Measurements from ENCODE around the gene GNAQ. TPM values are rescaled to one million over a fixed set of nuclear protein-coding genes. Genes with fewer than 3 reads are reported as not detected.

GNAQ gene
- total and polyA plus RNA-seq, 2 of the 4 experiments (the other 2 are of a cell fraction): 23.1 to 50.7 TPM

DNA sequence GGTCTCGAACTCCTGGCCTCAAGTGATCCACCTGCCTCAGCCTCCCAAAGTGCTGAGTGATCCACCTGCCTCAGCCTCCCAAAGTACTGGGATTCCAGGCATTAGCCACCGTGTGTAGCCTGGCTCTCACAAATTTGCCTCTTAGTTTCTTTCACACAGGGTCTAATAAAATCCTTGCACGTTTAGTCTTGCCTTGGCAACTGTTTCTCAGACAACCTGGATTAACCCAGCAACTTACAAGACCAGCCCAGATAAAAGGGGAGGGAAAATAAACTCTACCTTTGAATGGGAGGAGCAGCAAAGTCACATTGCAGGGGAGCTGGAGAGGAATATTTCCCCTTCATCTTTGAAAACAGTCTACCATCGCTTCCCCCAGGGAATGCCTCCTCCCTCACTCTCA lies 354.2 kb downstream of the GNAQ start:
- intact Hi-C loops (cut with micrococcal nuclease): no loop called here
- Histone ChIP-seq H3K18ac (ENCODE audit: low read depth, low read length) (no peak overlapping the region), H4K5ac (ENCODE audit: low read depth, low read length) (no peak overlapping the region), H3K9me1 (ENCODE audit: insufficient read depth, low read length) (no peaks in the 10 kb centered on the region), H2BK5ac (ENCODE audit: low read depth, low read length, poor library complexity, severe bottlenecking) (no peak overlapping the region), H2BK20ac (ENCODE audit: low read depth, low read length) (no peak overlapping the region), H3K56ac (ENCODE audit: extremely low read depth, insufficient read depth, low read length) (no peak overlapping the region), H2BK15ac (ENCODE audit: low read depth, low read length) (no peak overlapping the region), H3K9ac (ENCODE audit: low read depth, low read length) (no peak overlapping the region), H3K4me2 (ENCODE audit: low read depth, low read length) (no peak overlapping the region), H3K9me3 (ENCODE audit: control insufficient read depth, insufficient read depth, low read length) (no peaks in the 10 kb centered on the region), H3K23ac (ENCODE audit: low read depth, low read length) (no peak overlapping the region), H3K4me1 (ENCODE audit: control insufficient read depth, insufficient read depth, low read length) (no peaks in the 10 kb centered on the region; the same call in 1 of the 2 replicates), H3K4me3 (ENCODE audit: insufficient read depth, low read depth, low read length) (no peak overlapping the region), H3K14ac (replicated peaks; ENCODE audit: low read depth, low read length) (no peak overlapping the region), H2AK9ac (replicated peaks; ENCODE audit: low read depth, low read length, poor library complexity) (no peak overlapping the region), H2AFZ (replicated peaks; ENCODE audit: low read length, poor library complexity) (no peak overlapping the region), H3K27me3 (ENCODE audit: control insufficient read depth, insufficient read depth, low read length) (no peaks in the 10 kb centered on the region; the same call in 1 of the 2 replicates), H3K36me3 (ENCODE audit: control insufficient read depth, insufficient read depth, low read length) (no peaks in the 10 kb centered on the region), H2BK120ac (ENCODE audit: low read depth, low read length) (no peak overlapping the region), H4K91ac (ENCODE audit: insufficient read depth, low read depth, low read length) (no peak overlapping the region), H2AK5ac (ENCODE audit: low read depth, low read length) (no peak overlapping the region), H4K20me1 (ENCODE audit: insufficient read depth, low read length) (no peaks in the 10 kb centered on the region), H3K4ac (ENCODE audit: low read depth, low read length) (no peak overlapping the region), H4K8ac (ENCODE audit: low read depth in 2 of 2, low read length in 2 of 2) (no peak overlapping the region), H3K27ac (ENCODE audit: insufficient read depth, low read length) (no peak overlapping the region), H3K79me1 (ENCODE audit: low read depth in 1 of 2, low read length in 2 of 2) (no peaks in the 10 kb centered on the region)
- ChIA-PET CTCF (interaction anchor here (0.7 to 0.8 kb wide), 2 partner anchors 11 to 283 kb away, joined by 3 read pairs; no protein-coding TSS in a partner anchor), POLR2A (ENCODE audit: unreplicated experiment) (no interaction called here)
- no TSS peak for BruUV-seq (replicated peaks)
- ATAC-seq (ENCODE audit: low read depth) (no peak), DNase-seq (no peak)
- dilution Hi-C loops (cut with HindIII; ENCODE audit: low sequenced_read_pairs, unreplicated experiment): no loop called here
- in situ Hi-C loops (cut with MboI; ENCODE audit: low sequenced_read_pairs): no loop called here
- no peak for TF ChIP-seq MAZ (IDR thresholded peaks at IDR 0.05; ENCODE audit: borderline replicate concordance, low read depth, low read length)
- no peak for TF ChIP-seq NFE2L2 (IDR thresholded peaks at IDR 0.05; ENCODE audit: low read depth, low read length)
- TF ChIP-seq RCOR1 (IDR thresholded peaks at IDR 0.05; ENCODE audit: insufficient replicate concordance, low read length): no peak
- no peak for TF ChIP-seq RAD21 (IDR thresholded peaks at IDR 0.05; ENCODE audit: low read length)
- TF ChIP-seq CEBPB (IDR thresholded peaks at IDR 0.05; ENCODE audit: low read depth, low read length): no peak
- TF ChIP-seq, protein P1, sequence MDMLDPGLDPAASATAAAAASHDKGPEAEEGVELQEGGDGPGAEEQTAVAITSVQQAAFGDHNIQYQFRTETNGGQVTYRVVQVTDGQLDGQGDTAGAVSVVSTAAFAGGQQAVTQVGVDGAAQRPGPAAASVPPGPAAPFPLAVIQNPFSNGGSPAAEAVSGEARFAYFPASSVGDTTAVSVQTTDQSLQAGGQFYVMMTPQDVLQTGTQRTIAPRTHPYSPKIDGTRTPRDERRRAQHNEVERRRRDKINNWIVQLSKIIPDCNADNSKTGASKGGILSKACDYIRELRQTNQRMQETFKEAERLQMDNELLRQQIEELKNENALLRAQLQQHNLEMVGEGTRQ (IDR thresholded peaks at IDR 0.05; ENCODE audit: low read depth, low read length): no peak
- no peak for TF ChIP-seq CHD1 (IDR thresholded peaks at IDR 0.05; ENCODE audit: low read depth, low read length)
- TF ChIP-seq MAFK (IDR thresholded peaks at IDR 0.05; ENCODE audit: low read depth, low read length): no peak
- TF ChIP-seq SMC3 (IDR thresholded peaks at IDR 0.05; ENCODE audit: low read depth, low read length): no peak
- no peak for TF ChIP-seq FOS (IDR thresholded peaks at IDR 0.05; ENCODE audit: low read depth, low read length)
- TF ChIP-seq, protein P2, sequence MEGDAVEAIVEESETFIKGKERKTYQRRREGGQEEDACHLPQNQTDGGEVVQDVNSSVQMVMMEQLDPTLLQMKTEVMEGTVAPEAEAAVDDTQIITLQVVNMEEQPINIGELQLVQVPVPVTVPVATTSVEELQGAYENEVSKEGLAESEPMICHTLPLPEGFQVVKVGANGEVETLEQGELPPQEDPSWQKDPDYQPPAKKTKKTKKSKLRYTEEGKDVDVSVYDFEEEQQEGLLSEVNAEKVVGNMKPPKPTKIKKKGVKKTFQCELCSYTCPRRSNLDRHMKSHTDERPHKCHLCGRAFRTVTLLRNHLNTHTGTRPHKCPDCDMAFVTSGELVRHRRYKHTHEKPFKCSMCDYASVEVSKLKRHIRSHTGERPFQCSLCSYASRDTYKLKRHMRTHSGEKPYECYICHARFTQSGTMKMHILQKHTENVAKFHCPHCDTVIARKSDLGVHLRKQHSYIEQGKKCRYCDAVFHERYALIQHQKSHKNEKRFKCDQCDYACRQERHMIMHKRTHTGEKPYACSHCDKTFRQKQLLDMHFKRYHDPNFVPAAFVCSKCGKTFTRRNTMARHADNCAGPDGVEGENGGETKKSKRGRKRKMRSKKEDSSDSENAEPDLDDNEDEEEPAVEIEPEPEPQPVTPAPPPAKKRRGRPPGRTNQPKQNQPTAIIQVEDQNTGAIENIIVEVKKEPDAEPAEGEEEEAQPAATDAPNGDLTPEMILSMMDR (conservative IDR thresholded peaks at IDR 0.05; ENCODE audit: low read depth, low read length): no peak
- no peak for TF ChIP-seq POLR2A (IDR thresholded peaks at IDR 0.05; ENCODE audit: low read depth, low read length)
- no peak for TF ChIP-seq MXI1 (IDR thresholded peaks at IDR 0.05; ENCODE audit: borderline replicate concordance, low read depth, low read length)
- no peak for TF ChIP-seq BHLHE40 (IDR thresholded peaks at IDR 0.05; ENCODE audit: low read depth, low read length)
- TF ChIP-seq RFX5 (IDR thresholded peaks at IDR 0.05; ENCODE audit: low read depth, low read length): no peak
- TF ChIP-seq, protein P3, sequence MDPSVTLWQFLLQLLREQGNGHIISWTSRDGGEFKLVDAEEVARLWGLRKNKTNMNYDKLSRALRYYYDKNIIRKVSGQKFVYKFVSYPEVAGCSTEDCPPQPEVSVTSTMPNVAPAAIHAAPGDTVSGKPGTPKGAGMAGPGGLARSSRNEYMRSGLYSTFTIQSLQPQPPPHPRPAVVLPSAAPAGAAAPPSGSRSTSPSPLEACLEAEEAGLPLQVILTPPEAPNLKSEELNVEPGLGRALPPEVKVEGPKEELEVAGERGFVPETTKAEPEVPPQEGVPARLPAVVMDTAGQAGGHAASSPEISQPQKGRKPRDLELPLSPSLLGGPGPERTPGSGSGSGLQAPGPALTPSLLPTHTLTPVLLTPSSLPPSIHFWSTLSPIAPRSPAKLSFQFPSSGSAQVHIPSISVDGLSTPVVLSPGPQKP (IDR thresholded peaks at IDR 0.05; ENCODE audit: borderline replicate concordance, low read depth, low read length): no peak
- 67% methylated on average over 1 of the region's 4 CpGs; no CpG with 5 or more reads in 1 of the 2 experiments for WGBS, 2 experiments (ENCODE audit: extremely low coverage in 2 of 2, insufficient read length in 1 of 2)

Measured in IMR-90 (cell line).